NCI-H2029 treated with DMSO at 0.1 percent for 48 hours (cell line): ENCODE measurements around the gene SLC17A5.
A peak's percentile ranks its signal among the peaks of the same experiment; 100 is the strongest.
"Not testable (repeated sequence)": the region's sequence is repeated elsewhere in the genome, so short reads cannot be mapped to it uniquely, and the experiment has no call there.

Source experiments
- DNase-seq: peaks from one replicate; lab custom pipeline; 2025; lab: John Stamatoyannopoulos, UW

Gene SLC17A5, protein sequence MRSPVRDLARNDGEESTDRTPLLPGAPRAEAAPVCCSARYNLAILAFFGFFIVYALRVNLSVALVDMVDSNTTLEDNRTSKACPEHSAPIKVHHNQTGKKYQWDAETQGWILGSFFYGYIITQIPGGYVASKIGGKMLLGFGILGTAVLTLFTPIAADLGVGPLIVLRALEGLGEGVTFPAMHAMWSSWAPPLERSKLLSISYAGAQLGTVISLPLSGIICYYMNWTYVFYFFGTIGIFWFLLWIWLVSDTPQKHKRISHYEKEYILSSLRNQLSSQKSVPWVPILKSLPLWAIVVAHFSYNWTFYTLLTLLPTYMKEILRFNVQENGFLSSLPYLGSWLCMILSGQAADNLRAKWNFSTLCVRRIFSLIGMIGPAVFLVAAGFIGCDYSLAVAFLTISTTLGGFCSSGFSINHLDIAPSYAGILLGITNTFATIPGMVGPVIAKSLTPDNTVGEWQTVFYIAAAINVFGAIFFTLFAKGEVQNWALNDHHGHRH

DNA sequence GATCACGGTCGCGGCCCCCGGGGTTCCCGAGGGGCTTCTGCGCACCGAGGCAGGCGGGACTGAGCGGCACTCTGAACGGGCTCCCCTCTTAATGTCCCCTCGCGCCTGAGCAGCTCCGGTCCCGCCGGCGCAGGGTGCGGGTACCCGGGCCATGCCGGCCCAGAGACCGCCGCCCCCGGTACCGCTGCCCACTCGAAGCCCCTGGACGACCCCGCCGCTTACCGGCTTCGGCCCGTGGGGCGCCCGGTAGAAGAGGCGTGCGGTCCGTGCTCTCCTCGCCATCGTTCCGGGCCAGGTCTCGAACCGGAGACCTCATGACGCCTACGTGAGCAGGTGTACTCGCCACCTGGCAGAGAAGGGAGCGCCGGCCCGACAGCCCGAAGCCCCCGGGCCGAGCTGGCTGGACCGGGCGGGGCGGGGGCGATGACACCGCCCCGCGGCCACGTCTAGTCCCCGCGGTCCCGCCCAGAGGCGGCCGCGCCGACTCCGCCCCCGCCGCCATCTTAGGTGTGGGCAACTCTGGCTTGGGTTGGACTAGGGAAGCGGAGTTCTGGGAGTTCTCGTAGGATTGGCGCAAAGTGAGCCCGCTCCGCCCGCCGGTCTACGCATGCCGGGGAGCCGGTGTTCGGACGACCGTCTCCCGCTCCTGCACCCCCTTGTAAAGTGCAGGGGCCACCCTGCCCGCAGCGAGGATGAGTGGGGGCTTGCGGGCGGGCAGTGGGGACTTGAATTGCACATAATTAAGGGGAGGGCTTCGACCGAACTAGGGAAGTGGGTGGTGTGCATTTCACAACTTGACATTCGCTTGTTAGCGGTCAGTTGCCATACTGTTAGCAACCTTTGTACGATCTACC, at the start of gene SLC17A5:
SLC17A5 (minus strand) TSS at position 422 of the 854 bp plus-strand sequence; CDS start at position 316, 106 bp downstream.
- DNase-seq = peak; percentile 79

DNA sequence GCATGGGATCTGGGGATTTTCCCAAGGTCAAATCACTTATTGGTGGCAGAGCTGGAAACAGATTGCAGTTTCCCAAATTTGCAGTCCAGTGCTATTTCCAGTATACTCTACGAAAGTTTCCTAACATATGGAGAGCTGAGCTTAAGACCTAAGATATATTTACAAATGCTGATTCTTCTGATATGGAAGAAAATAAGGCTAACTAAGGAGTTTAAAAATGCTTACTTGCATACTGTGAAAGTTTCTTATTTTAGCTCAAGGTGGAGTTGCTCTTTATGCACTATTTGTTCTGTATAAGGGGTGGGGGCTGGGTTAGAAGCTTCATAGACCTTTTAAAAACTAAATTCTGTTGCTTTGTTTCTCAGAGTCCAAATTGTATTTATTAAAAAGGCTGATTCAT, 49.7 kb upstream of the SLC17A5 start:
- no peak for DNase-seq

DNA sequence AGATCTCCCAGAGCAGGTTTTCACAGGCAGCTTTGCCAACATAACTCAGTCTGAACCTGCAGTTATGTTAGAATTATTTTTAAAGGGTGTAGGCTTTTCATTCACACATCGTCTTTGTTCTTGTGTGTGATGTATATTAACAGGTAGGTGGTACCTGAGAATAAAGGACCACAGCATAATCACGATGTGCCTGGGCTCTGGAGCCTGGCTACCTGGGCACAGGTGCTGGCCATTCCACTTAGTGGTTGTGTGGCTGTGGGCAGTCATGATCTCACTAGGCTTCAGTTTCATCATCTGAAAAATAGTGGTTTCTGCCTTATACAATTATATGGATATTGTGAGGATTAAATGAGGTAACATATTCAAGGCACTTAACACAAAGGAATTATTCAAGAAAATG, 48.7 kb upstream of the SLC17A5 start:
- DNase-seq = no peak

DNA sequence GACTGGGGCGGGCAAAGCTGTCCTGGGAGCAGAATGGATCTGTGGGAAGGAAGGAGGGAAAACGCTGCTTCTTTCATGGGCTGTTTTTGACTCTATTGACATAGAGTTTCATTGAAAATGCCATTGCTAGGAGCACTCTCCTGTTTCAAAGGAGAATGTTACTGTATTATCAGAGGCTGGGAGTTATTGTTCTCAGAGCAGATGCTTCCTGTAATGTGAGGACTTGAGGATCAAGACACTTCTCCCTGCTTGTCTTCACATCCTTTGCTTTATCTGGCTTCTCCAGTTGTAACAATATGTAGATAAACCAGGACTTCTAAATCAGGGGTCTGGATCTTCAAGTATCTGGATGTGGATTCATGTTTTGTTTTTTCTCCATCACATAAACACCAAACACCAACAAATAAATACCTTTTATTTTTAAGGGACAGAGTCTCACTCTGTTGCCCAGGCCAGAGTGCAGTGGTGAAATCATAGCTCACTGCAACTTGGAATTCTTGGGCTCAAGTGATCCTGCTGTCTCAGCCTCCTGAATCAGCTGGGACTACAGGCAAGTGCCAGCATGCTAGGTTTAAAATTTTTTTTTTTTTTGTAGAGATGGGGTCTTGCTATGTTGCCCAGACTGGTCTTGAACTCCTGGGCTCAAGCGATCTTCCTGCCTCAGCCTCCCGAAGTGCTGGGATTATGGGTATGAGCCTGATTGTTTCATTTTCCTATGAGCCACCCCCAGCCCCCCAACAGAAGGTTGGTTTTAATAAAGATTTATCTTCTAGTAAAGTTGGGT, 46.1 kb upstream of the SLC17A5 start:
- DNase-seq = no peak

DNA sequence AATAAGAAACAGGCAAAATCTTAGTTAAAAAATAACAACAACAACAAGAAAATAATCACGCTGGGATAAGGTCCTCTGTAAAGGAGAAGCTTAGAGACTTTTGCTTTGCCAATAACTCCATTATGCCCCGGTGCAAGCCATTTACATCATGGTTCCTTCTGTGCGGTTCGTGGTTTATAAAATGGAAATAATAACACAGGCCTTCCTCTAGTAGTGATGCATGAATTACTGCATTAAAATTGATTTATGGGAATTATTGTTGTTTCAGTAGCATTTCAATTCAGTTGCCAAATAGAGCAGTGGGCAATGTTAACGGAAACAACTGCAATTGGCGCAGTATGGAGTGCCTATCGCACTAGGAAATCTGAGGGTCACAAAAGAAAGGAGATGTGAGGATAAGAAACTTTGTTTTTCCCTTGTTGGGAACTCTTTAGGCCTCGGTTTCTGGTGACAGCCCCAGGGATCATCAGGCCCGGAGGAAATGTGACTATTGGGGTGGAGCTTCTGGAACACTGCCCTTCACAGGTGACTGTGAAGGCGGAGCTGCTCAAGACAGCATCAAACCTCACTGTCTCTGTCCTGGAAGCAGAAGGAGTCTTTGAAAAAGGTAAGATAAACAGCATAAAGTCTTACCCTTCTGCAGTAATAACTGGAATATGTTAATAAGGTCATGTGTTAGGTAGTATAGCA, 43.3 kb upstream of the SLC17A5 start:
- DNase-seq = no peak

DNA sequence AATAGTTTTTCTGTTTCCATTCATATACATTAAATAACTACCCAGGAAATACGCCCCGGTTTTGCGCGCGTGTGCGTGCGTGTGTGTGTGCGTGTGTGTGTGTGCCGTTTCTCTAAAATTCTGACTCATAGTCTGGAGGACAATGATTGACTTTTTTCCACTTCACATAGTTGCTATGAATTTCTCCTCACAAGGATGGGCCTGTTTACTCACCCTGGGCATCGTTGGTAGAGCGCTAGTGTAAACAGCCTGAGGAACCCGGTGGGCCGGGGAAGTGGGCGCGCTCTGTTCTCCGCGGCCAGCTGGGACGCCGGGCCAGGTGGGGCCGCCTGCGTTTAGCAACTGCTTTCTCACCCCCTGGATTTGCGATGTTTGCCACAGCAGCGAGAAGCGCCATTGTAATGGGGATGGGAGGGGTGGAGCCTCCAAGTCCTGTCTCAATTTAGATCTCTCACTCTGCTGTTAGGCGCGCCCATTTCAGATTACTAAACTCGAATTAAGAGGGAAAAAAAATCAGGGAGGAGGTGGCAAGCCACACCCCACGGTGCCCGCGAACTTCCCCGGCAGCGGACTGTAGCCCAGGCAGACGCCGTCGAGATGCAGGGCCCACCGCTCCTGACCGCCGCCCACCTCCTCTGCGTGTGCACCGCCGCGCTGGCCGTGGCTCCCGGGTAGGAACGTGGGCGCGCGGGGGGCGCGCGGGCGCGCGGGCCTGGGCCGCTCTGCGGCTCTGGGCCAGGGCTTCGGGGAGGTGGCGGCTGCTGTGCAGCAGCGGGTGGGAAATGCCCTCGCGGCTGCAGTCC, 42.0 kb upstream of the SLC17A5 start, which contains the start of gene CD109:
CD109 (plus strand) TSS at position 585 of the 803 bp plus-strand sequence; CDS start at position 598, 13 bp downstream.
- DNase-seq = no peak

DNA sequence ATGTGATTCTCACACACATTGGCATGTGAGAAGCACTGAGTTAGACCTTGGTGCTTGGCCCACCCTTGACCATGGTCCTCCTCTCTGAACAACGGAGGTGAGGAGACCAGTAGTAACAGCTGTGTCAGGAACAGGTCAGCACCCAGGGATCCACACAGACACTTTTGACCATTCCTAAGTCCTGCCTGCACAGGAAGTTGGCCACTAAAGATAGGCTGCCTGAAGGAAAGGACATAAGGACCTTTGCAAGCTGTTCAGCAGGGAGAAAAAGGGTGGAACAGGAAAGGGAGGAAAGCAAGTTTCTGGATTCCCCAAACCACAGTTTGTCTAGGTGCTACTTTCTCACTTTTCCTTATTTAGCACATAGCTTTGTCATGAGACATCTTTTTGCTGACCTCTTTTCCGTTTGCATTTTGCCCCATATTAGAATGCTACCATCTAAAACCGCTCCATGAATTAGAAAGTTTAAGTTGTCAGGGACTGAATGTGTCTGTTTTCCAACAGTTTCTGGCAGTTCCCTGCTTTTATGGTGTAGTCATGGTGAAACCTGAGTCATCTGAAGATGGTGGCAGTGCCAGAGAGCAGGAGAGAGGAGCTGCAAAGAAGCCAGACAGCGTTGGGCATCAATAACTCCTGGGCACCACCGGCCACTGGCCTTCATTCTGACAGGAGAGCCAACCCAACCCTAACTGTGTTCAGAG, 41.1 kb upstream of the SLC17A5 start:
- DNase-seq = no peak

DNA sequence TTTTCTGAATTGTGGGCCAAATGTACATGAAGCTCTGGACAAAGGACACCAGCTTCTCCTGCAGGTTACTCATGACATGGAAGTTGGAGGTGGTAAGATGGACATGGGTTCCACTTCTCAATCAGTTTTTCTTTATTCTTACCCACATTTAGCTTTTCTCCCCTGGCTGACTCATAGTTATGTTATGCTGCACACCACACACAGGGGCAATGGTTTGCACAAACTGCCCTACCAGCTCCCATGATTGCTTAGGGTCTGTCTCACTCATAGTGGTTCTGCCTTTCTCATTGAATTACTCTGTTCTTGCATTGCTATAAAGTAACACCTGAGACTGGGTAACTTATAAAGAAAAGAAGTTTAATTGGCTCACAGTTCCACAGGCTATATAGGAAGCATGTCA, 37.7 kb upstream of the SLC17A5 start:
- no peak for DNase-seq

DNA sequence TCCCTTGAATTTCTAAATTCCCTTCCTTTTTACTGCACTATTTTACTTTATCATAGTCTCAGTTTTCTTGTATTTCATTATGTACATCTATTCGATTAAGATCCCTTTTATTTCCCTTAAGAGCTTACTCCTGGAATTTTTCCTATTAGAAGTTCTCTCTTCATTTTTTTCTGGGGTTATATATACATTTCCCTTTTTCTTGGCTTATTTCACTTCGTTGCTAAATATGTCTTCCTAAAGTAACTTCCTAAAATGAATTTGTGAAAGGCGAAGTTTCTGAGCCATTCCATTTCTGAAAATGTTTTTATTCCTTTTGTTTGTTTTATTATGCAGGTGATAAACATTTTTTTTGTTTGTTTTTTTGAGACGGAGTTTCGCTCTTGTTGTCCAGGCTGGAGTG, 36.3 kb upstream of the SLC17A5 start:
- DNase-seq = no peak

DNA sequence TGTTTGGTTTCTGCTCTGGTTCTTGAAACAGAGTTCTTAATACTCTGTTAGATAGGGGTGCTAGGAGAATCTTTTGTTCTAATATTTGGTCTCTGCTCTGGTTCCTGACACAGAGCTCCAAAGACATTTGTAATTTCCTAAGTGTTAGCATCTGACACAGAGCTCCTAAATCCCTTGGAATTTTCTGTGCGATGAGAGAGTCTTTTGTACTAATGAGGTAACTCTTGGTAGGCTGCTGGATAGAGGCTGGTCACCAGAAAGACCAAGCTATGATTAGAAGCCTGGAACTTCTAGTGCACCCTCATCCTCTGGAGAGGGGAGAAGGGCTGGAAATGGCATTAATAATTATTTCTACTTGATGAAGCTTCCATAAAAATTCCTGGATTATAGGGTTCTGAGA, 34.6 kb upstream of the SLC17A5 start:
- DNase-seq = no peak

DNA sequence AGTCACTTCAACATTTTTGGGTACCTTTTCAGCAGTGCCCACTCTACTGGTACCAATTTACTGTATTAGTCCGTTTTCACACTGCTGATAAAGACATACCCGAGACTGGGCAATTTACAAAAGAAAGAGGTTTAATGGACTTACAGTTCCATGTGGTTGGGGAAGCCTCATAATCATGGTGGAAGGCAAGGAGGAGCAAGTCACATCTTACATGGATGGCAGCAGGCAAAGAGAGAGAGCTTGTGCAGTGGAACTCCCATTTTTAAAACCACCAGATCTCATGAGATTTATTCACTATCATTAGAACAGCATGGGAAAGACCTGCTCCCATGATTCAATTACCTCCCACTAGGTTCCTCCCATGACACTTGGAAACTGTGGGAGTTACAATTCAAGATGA, 29.8 kb upstream of the SLC17A5 start:
- DNase-seq = not testable (repeated sequence)

DNA sequence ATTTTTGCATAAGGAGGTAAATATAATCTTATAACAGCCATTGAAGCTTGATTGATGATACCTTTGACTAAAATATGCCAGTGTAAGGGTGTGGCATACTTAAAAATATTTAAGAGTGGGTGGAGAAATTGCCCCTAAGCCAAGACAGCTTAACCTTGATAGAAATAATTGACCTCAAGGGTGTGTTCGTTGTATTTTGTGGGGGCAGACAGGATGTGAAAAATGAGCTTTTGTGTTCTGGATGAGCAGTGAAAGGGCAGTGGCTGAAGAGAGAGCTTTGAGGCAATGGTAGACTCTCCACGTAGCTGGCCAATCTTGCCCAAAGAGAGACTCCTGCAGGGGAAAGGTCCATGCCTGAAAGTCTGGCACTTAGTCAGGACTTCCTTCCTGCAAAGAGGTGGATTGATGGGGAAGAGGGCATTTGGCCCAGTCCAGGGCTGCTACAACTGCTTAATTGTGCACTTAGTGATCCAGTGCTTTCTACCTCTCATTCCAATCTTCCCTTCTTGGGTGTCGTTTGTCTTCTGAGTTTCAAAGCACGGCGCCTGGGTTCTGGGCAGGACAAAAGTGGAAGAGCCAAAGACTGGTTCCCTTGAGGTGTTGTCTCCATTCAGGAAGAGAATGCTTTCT, 26.6 kb upstream of the SLC17A5 start:
- no peak for DNase-seq

DNA sequence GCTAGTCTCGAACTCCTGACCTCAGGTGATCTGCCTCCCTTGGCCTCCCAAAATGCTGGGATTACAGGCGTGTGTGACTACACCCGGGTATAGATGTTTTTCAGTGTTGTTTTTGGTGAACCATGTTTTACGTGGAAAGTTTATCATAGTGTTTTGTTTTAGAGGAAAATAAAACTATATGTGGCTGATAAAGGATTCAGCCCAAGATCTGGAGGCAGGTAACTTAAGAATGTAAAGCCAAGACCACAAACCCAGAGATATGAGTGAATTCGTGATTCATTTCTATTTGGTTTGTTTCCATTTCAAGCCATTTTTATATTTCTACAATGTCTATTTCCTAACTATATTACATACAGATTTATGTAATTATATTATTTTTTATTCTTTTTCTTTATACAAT, 26.1 kb upstream of the SLC17A5 start:
- DNase-seq = not testable (repeated sequence)

DNA sequence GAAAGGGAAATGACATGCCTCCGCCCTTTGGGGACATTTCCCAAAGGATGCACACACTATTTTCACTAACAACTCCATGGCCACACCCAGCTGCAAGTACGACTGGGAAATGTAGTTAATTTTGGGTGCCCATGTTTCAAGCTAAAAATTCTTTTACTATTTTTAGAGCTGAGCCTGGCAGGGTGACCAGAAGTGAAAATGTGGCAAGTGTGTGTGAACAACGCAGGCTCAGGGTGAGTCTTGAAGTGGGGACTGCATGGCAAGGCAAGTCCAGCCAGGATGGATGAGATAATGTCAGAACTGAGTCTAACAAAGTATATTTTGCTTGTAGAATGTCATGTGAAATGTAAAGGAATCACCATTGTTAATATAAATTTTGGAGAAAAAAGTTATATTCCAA, 25.2 kb upstream of the SLC17A5 start:
- no peak for DNase-seq

DNA sequence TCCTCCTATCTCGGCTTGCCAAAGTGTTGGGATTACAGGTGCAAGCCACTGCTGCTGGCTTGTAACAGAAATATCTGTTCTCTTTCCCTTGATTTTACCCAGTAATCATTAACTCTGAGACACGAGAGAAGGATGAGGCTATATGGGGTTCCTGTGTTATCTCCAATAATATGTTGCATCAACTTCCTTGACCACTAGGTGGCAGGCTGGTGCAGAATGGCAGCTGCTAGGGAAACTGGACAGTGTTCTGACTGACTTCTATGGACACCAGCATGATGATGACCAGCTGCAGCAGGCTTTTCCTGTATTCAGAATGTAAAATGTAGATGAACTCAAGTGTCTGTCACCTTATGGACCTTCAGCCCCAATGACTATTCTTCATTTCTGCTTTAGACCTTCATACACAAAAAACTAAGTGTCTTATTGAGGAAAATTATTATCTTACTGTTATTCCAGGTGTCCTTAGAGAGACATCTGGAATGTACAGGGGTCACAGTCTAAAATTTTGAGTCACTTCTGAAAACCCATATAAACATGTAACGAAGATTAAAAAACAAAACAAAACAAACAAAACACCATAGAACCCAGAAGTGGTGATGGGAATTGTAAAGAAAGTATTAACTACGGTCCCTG, 21.8 kb upstream of the SLC17A5 start:
- peak; percentile 43 for DNase-seq

DNA sequence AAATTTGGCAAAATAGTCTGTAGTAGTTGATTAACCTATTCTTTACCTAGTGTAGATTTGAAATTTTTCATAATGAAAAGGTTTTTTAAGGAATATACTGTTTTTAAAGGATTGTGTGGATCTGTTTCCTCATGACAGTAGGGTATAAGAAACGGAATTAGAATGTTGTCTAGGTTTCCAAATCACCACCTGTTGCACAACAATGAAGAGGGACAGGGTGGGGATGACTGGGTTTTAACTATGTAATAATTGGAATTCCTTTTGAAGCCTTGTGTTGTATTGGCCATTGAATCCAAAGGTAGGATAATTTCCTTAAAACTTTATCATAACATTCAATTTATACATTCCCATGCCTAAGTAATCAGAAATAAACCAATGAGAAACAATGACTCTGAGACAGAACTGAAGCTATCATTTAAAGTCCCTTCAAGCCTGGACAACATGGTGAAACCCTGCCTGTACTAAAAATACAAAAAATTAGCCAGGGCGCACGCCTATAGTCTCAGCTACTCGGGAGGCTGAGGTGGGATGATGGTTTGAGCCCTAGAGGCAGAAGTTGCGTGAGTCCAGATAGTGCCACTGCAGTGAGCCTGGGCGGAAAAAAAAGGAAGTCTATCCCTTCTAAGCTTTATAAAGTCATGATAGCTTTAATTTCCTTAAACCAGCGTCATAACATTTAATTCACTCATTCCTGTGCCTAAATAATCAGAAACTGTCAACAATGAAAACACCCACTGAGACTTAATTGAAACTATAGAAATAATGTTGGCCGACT, 18.3 kb upstream of the SLC17A5 start:
- no peak for DNase-seq

DNA sequence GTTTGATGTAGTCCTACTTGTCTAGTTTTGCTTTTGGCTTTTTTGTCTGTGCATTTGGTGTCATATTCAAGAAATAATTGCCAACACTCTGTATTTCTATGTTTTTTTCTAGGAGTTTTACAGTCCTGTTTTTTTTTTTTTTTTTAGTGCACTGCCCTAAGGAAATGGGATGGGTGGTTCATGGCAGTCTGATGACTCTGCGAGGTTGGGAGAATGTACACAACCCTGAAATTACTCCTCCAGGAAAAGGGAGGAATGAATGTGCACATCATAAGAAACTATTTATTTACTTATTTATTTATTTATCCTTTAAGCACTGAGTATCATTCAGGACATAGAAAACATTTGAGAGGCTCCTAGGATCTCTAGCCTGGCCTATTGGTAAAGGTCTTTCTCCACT, 15.2 kb upstream of the SLC17A5 start:
- no peak for DNase-seq

DNA sequence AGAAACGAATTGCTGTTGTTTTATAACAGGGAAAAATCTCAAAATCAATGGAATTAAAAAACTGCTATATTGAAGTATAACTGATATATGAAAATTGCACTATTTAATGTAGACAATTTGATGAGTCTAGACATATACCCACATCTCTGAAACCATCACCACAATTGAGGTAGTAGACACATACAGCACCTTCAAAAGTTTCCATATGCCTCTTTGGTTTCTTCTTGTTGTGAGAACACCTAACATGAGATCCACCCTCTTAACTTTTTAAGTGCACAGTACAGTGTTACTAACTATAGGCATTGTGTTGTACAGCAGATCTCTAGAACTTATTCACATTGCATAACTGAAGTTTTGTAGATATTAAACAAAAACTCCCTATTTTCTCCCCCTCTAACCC, 14.0 kb upstream of the SLC17A5 start:
- no peak for DNase-seq
